AG10803 (cell line): Measurements from ENCODE around the gene PJA2.
"Not testable (repeated sequence)": the region's sequence is repeated elsewhere in the genome, so short reads cannot be mapped to it uniquely, and the experiment has no call there.

ENCODE experiments used
- DNase-seq: peaks from one replicate; pipeline ENCODE4 v3.0.0; 2010; ENCODE audit warnings: low read depth
- H3K4me3 ChIP-seq: 2 replicates; pipeline ENCODE4 v1.5.1; 2011; ENCODE audit warnings: mild to moderate bottlenecking, low read length, control low read depth
- CTCF ChIP-seq: conservative IDR thresholded peaks from 2 replicates; pipeline ENCODE4 v1.5.1; 2011; ENCODE audit warnings: mild to moderate bottlenecking, low read length, control low read depth, inconsistent platforms

The PJA2 gene

GRCh38 chr5:109304309-109304708 lies 105.5 kb downstream of the PJA2 start:
- no peak for DNase-seq
- TF ChIP-seq CTCF = no peak
- no peak overlapping the region for H3K4me3 ChIP-seq

GRCh38 chr5:109300367-109300766 lies 109.4 kb downstream of the PJA2 start:
- no peak overlapping the region for H3K4me3 ChIP-seq
- no peak for DNase-seq
- no peak for TF ChIP-seq CTCF

- H3K4me3 ChIP-seq = no peak overlapping the region
- no peak for TF ChIP-seq CTCF
- no peak for DNase-seq
Measured at GRCh38 chr5:109299557-109299956, 110.2 kb downstream of the PJA2 start.

- TF ChIP-seq CTCF = no peak
- no peak overlapping the region for H3K4me3 ChIP-seq
- DNase-seq = no peak
Measured at GRCh38 chr5:109298794-109299193, 111.0 kb downstream of the PJA2 start.

GRCh38 chr5:109297900-109298299 lies 111.9 kb downstream of the PJA2 start:
- H3K4me3 ChIP-seq = no peak overlapping the region
- TF ChIP-seq CTCF = no peak
- DNase-seq = no peak

- no peak for TF ChIP-seq CTCF
- DNase-seq = no peak
- no peak overlapping the region for H3K4me3 ChIP-seq
Measured at GRCh38 chr5:109291090-109291489, 118.7 kb downstream of the PJA2 start.

- no peak overlapping the region for H3K4me3 ChIP-seq
- DNase-seq = no peak
- TF ChIP-seq CTCF = no peak
Measured at GRCh38 chr5:109290231-109290630, 119.5 kb downstream of the PJA2 start.

GRCh38 chr5:109286628-109287027 lies 123.1 kb downstream of the PJA2 start:
- DNase-seq, H3K4me3 ChIP-seq: not testable (repeated sequence)
